Right lobe of liver (tissue), 6 donors: ENCODE results near the gene UGT2B15. TPM values are rescaled to one million over a fixed set of nuclear protein-coding genes. Genes with fewer than 3 reads are reported as not detected.

Experiments used
- ATAC-seq, 4 donors: fragments of 200-7000 bp; cut with Tn5 transposase; one replicate each; pipeline ENCODE4 v1.9.1; 2020; ENCODE audit warnings: mild to moderate bottlenecking in 4 of 4, moderate library complexity in 4 of 4
- DNase-seq, 3 donors: peaks; one replicate each; pipeline ENCODE4 v3.0.0-alpha.2; 2020
- H3K27ac ChIP-seq, 3 donors: fragments of 200-600 bp; one replicate each; pipeline ENCODE4 v1.8.0; 2022
- H3K27me3 ChIP-seq, 2 donors: fragments of 200-600 bp; one replicate each; pipeline ENCODE4 v1.8.0; 2022
- H3K36me3 ChIP-seq, 4 donors: fragments of 200-600 bp; sonication (generic) in 1 of 4; one replicate each; pipeline versions ENCODE4 v1.5.1 to v1.8.0; 2017 to 2022; ENCODE audit warnings: control low read depth in 1 of 4
- H3K4me1 ChIP-seq, 4 donors: fragments of 200-600 bp; sonication (generic) in 1 of 4; one replicate each; pipeline versions ENCODE4 v1.5.1 to v1.8.0; 2017 to 2022; ENCODE audit warnings: control low read depth in 1 of 4
- H3K4me3 ChIP-seq, 3 donors: fragments of 200-600 bp; one replicate each; pipeline ENCODE4 v1.8.0; 2022
- H3K9me3 ChIP-seq, 4 donors: fragments of 200-600 bp; sonication (generic) in 1 of 4; one replicate each; pipeline versions ENCODE4 v1.5.1 to v1.8.0; 2017 to 2022; ENCODE audit warnings: control low read depth in 1 of 4
- POLR2A ChIP-seq: fragments of 450-650 bp; IDR thresholded peaks from one replicate; pipeline ENCODE4 v1.6.1; 2017; ENCODE audit warnings: antibody characterized with exemption, mild to moderate bottlenecking
- WGBS: methylation state at CpG from one replicate; pipeline ENCODE4 v1.1.6; 2018; ENCODE audit warnings: low coverage, low lambda C conversion rate; ENCODE audit not compliant: insufficient coverage; ENCODE audit errors: missing lambda C conversion rate; 5-methylcytosine and 5-hydroxymethylcytosine counted together
- intact Hi-C, 2 donors: fragments of 100-400 bp; cut with DNase I; formaldehyde crosslinking; loops; one replicate each; pipeline versions ENCODE4 v1.11.2 to v1.14.1; 2022
- total RNA-seq, 6 experiments: library from RNA; depleted of rRNA in 2 of 6; stranded (reverse); fragments of >200 nt in 2 of 6; fragmentation: NEBNext Ultra II Directional in 3 of 6; extraction: Animal tissue kit (Norgen Biotek cat#: 25700) in 3 of 6; gene quantifications; one replicate each; pipeline versions ENCODE4 v1.1.0 to v1.2.4, GENCODE V29; 2016 to 2023
- TF ChIP-seq, protein P1 (sequence below), 4 donors: fragments of 200-600 bp in 3 of 4; fragments of 450-650 bp in 1 of 4; IDR thresholded peaks; one replicate each; pipeline versions ENCODE4 v1.5.1 to v1.8.0; 2016 to 2022; ENCODE audit warnings: antibody characterized with exemption in 4 of 4, mild to moderate bottlenecking in 2 of 4
- donor health status: DM: no; HTN: yes; CAD: no.
- donor health status: DM: no; HTN: no; CAD: no.
- donor health status: DM: no; HTN: no; CAD: no.
- donor health status: DM: no; HTN: yes; CAD: no.
- donor health status: DM: no; HTN: yes; CAD: no.

UGT2B15 gene
- total RNA-seq, 6 experiments from 2014 or later, result 44.9 to 533 (median 152) TPM

DNA sequence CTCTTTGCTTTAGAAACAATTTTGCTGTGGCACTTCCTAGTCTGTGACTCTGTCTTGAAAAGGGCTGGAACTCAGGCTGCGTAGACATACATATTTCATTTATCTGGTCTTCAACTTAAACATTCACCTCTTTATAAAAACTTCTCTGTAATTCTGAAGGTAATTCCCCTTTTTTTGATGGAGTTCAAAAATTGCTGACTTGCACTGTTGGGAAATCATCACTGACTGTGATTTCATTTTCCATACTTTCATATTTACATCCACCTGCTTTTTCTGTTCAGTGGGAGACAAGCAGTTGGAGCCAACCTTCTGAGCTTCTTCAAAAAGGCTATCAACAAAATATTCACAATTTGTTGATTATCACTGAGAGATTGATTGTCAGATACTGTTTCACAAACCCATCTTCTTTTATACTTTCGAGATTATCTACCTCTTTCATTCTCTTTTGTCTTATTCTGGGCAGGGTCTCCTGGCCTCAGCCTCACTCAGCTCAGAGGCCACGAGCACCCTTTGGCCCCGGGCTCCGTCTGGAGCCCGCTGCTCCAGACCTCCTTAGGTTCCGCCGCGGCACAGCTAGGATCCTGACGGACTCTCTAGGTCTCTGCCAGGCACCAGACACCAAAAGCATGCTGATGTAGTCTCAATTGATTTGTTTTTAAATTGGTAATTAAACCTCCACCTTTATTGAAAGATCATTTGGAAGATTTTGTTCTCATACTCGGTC is 54.6 kb downstream of the UGT2B15 start:
- no peak for DNase-seq
- Histone ChIP-seq H3K36me3 (no peaks in the 10 kb centered on the region), H3K27ac (no peak overlapping the region), H3K27me3 (no peaks in the 10 kb centered on the region), H3K9me3 (no peaks in the 10 kb centered on the region), H3K4me1 (peaks cover 0 to 3% (median 0%) of the 10 kb centered on the region in 4 donors), H3K4me3 (no peak overlapping the region)
- intact Hi-C loops, result no loop called here
- no peak for ATAC-seq
- TF ChIP-seq, protein P1, sequence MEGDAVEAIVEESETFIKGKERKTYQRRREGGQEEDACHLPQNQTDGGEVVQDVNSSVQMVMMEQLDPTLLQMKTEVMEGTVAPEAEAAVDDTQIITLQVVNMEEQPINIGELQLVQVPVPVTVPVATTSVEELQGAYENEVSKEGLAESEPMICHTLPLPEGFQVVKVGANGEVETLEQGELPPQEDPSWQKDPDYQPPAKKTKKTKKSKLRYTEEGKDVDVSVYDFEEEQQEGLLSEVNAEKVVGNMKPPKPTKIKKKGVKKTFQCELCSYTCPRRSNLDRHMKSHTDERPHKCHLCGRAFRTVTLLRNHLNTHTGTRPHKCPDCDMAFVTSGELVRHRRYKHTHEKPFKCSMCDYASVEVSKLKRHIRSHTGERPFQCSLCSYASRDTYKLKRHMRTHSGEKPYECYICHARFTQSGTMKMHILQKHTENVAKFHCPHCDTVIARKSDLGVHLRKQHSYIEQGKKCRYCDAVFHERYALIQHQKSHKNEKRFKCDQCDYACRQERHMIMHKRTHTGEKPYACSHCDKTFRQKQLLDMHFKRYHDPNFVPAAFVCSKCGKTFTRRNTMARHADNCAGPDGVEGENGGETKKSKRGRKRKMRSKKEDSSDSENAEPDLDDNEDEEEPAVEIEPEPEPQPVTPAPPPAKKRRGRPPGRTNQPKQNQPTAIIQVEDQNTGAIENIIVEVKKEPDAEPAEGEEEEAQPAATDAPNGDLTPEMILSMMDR (IDR thresholded peaks at IDR 0.05), result no peak
- TF ChIP-seq POLR2A, result no peak
- 90% methylated on average over 8 of the region's 11 CpGs for WGBS

DNA sequence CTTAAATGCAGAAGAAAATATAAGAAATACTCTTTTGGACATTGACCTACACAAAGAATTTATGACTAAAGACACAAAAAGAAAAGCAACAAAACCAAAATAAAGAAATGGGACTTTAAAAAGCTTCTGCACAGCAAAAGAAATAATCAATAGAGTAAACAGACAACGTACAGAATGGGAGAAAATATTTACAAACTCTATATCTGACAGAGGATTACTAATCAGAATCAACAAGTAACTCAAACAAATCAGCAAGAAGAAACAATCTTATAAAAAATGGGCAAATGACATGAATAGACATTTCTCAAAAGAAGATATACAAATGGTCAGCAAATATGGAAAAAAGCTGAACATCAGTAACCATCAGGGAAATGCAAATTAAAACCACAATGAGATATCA is 56.7 kb downstream of the UGT2B15 start:
- peaks cover 0 to 3% (median 0%) of the 10 kb centered on the region in 4 donors for H3K4me1 ChIP-seq
- H3K27ac ChIP-seq, result no peak overlapping the region
- no peak for DNase-seq
- H3K27me3 ChIP-seq, result no peaks in the 10 kb centered on the region
- H3K4me3 ChIP-seq, result no peak overlapping the region
- ATAC-seq, result no peak
- 18% methylated on average over 1 of the region's 1 CpG for WGBS
- intact Hi-C loops, result no loop called here
- TF ChIP-seq POLR2A, result no peak
- TF ChIP-seq, protein P1 (IDR thresholded peaks at IDR 0.05), result no peak
- H3K9me3 ChIP-seq, result no peaks in the 10 kb centered on the region
- H3K36me3 ChIP-seq, result no peaks in the 10 kb centered on the region

DNA sequence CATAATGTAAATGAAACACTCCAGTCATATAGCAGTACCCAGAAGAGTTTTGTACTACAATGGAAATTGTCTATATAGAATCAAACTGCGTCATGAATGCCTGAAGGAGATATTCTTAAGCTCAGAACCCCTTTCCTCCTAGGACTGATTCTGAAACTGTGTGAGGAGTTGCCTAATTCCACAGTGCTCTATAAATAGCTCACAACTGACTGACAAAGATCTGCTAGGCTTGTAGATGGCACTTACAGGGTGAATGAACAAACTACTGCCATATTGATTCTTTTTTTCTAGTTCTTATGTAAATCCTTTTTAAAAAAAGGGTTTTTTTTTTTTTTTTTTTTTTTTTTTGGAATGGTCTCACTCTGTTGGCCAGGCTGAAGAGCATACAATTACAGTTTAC is 64.2 kb downstream of the UGT2B15 start:
- Histone ChIP-seq H3K9me3 (no peaks in the 10 kb centered on the region), H3K27ac (no peak overlapping the region), H3K36me3 (no peaks in the 10 kb centered on the region), H3K27me3 (no peaks in the 10 kb centered on the region), H3K4me1 (no peaks in the 10 kb centered on the region), H3K4me3 (no peak overlapping the region)
- TF ChIP-seq, protein P1 (IDR thresholded peaks at IDR 0.05), result no peak
- TF ChIP-seq POLR2A, result no peak
- DNase-seq, result no peak
- intact Hi-C loops, result no loop called here
- WGBS, result 83% methylated on average over 1 of the region's 1 CpG
- peak in 2 of 4 donors; percentile 51 to 58 for ATAC-seq

DNA sequence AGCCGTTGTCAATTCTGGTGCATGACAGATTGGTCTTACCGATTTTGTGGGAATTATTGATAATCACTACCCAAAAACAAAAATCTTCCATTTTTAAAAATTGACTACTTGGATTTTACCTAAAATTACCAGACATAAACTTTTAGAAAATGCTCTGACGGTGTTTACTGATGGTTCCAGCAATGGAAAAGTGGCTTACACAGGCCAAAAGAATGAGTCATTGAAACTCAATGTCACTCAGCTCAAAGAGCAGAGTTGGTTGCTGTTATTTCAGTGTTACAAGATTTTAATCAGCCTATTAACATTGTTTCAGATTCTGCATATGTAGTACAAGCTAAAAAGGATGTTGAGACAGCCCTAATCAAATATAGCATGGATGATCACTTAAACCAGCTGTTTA is 71.3 kb downstream of the UGT2B15 start:
- intact Hi-C loops, result no loop called here
- 50% methylated on average over 1 of the region's 3 CpGs for WGBS
- no peaks in the 10 kb centered on the region for H3K36me3 ChIP-seq
- DNase-seq (no peak), ATAC-seq (no peak)
- H3K4me1 ChIP-seq, result peaks cover 0 to 11% (median 0%) of the 10 kb centered on the region in 4 donors
- peak overlapping the region in 1 of 3 donors; percentile 0 for H3K27ac ChIP-seq
- no peak for TF ChIP-seq POLR2A
- TF ChIP-seq, protein P1 (IDR thresholded peaks at IDR 0.05), result no peak
- H3K9me3 ChIP-seq, result no peaks in the 10 kb centered on the region
- H3K27me3 ChIP-seq, result no peaks in the 10 kb centered on the region
- no peak overlapping the region for H3K4me3 ChIP-seq
